Panc1 (cell line): ENCODE results near the gene TMEM117. TPM values are rescaled to one million over a fixed set of nuclear protein-coding genes. Genes with fewer than 3 reads are reported as not detected.

Experiments used
- ATAC-seq: fragments of 200-7000 bp; cut with Tn5 transposase; 2 replicates; pipeline ENCODE4 v1.9.1; 2020; ENCODE audit warnings: mild to moderate bottlenecking, moderate library complexity
- BruUV-seq: library from RNA; stranded (reverse); fragments of 400-500 nt; replicated peaks from 2 replicates; lab custom pipeline; 2021; lab: Mats Ljungman, UMichigan
- CTCF ChIA-PET: fragments of 300-600 bp; sonication (Branson Sonifier 250); formaldehyde crosslinking; loops from one replicate; lab custom pipeline; 2022; ENCODE audit warnings: antibody characterized with exemption; lab: Charles Lee
- POLR2A ChIA-PET: fragments of 300-600 bp; sonication (Branson Sonifier 250); formaldehyde crosslinking; loops from one replicate; lab custom pipeline; 2022; ENCODE audit warnings: antibody characterized with exemption; lab: Charles Lee
- DNase-seq: peaks from one replicate; pipeline ENCODE4 v3.0.0-alpha.2; 2010; ENCODE audit warnings: low read depth, low spot score
- H3K27ac ChIP-seq: 2 replicates; pipeline ENCODE4 v1.5.1; 2011; ENCODE audit warnings: mild to moderate bottlenecking, low read length, inconsistent platforms
- H3K27me3 ChIP-seq: fragments of 200-500 bp; sonication (Bioruptor generic); 2 replicates; pipeline ENCODE4 v1.6.0; 2014; ENCODE audit warnings: low read length, inconsistent platforms; ENCODE audit not compliant: control insufficient read depth, insufficient read depth
- H3K36me3 ChIP-seq: fragments of 200-500 bp; sonication (Bioruptor generic); 2 replicates; pipeline ENCODE4 v1.5.1; 2014; ENCODE audit warnings: inconsistent platforms, mild to moderate bottlenecking, low read length, moderate library complexity; ENCODE audit not compliant: control insufficient read depth, insufficient read depth
- H3K4me1 ChIP-seq: 2 replicates; pipeline ENCODE4 v1.5.1; 2011; ENCODE audit warnings: inconsistent platforms, mild to moderate bottlenecking, low read length, moderate library complexity; ENCODE audit not compliant: control insufficient read depth, insufficient read depth
- H3K4me3 ChIP-seq, 2 experiments: 2 replicates each; pipeline ENCODE4 v1.5.1; 2011 to 2012; ENCODE audit warnings: low read depth in 2 of 2, low read length in 2 of 2, mild to moderate bottlenecking in 2 of 2, inconsistent platforms in 1 of 2, moderate library complexity in 1 of 2
- H3K9me3 ChIP-seq: fragments of 200-500 bp; sonication (Bioruptor generic); 2 replicates; pipeline ENCODE4 v1.5.1; 2014; ENCODE audit warnings: low read depth, mild to moderate bottlenecking, inconsistent platforms, low read length, moderate library complexity; ENCODE audit not compliant: control insufficient read depth, insufficient read depth
- CTCF ChIP-seq: fragments of 450-650 bp; IDR thresholded peaks from 2 replicates; pipeline ENCODE4 v1.5.1; 2017; ENCODE audit warnings: mild to moderate bottlenecking
- POLR2AphosphoS5 ChIP-seq: IDR thresholded peaks from 2 replicates; pipeline ENCODE4 v1.6.1; 2012; ENCODE audit warnings: mild to moderate bottlenecking, low read depth, low read length, moderate library complexity
- REST ChIP-seq, 2 experiments: IDR thresholded peaks; 2 replicates each; pipeline ENCODE4 v1.6.1; 2011 to 2012; ENCODE audit warnings: low read depth in 2 of 2, control low read depth in 1 of 2, low read length in 1 of 2, mild to moderate bottlenecking in 1 of 2, moderate library complexity in 1 of 2; ENCODE audit not compliant: insufficient read depth in 1 of 2
- SIN3A ChIP-seq: IDR thresholded peaks from 2 replicates; pipeline ENCODE4 v1.6.1; 2012; ENCODE audit warnings: low read depth, mild to moderate bottlenecking, low read length, moderate library complexity, borderline replicate concordance; ENCODE audit not compliant: insufficient read depth
- TCF7L2 ChIP-seq: IDR thresholded peaks from 2 replicates; pipeline ENCODE4 v1.6.1; 2011; ENCODE audit warnings: mild to moderate bottlenecking, low read depth, low read length, inconsistent platforms
- in situ Hi-C: cut with HindIII; loops from 2 replicates; pipeline ENCODE4 v1.10.0; 2016; ENCODE audit warnings: low sequenced_read_pairs, low pct_unique_long_range_greater_than_20kb
- intact Hi-C: fragments of 100-400 bp; cut with micrococcal nuclease; formaldehyde crosslinking; loops from one replicate; pipeline ENCODE4 v1.10.0; 2022; ENCODE audit not compliant: unreplicated experiment
- total RNA-seq: library from RNA; stranded (reverse); gene quantifications from one replicate; pipeline ENCODE4 v1.2.1, GENCODE V29; 2021; ENCODE audit not compliant: unreplicated experiment

The TMEM117 gene
- total RNA-seq, 1 experiment from 2014 or later, result 5.5 TPM

GRCh38 chr12:44428825-44429224 lies 592.9 kb downstream of the TMEM117 start:
- ATAC-seq (no peak), DNase-seq (no peak)
- CTCF ChIA-PET, result no interaction called here
- intact Hi-C loops (no loop called here), in situ Hi-C loops (no loop called here)
- TF ChIP-seq POLR2AphosphoS5, result no peak
- TF ChIP-seq TCF7L2, result no peak
- no peak for TF ChIP-seq REST (IDR thresholded peaks at IDR 0.05; ENCODE audit: insufficient read depth in 1 of 2, low read depth in 2 of 2, low read length in 1 of 2)
- no peak for TF ChIP-seq SIN3A
- POLR2A ChIA-PET, result no interaction called here
- Histone ChIP-seq H3K9me3 (no peaks in the 10 kb centered on the region), H3K36me3 (no peaks in the 10 kb centered on the region), H3K4me1 (no peaks in the 10 kb centered on the region), H3K4me3 (no peak overlapping the region), H3K27ac (no peak overlapping the region), H3K27me3 (no peaks in the 10 kb centered on the region)
- no TSS peak for BruUV-seq

- DNase-seq, result no peak
- Histone ChIP-seq H3K4me1 (no peaks in the 10 kb centered on the region), H3K27ac (no peak overlapping the region), H3K4me3 (no peak overlapping the region), H3K9me3 (no peaks in the 10 kb centered on the region), H3K27me3 (no peaks in the 10 kb centered on the region), H3K36me3 (no peaks in the 10 kb centered on the region)
- ChIA-PET CTCF (no interaction called here), POLR2A (no interaction called here)
- no TSS peak for BruUV-seq
- TF ChIP-seq CTCF (no peak), POLR2AphosphoS5 (no peak), TCF7L2 (no peak), REST (IDR thresholded peaks at IDR 0.05; ENCODE audit: insufficient read depth in 1 of 2, low read depth in 2 of 2, low read length in 1 of 2) (no peak), SIN3A (no peak)
- ATAC-seq, result no peak
- intact Hi-C loops, result no loop called here
- in situ Hi-C loops, result no loop called here
These were observed 595.9 kb downstream of the TMEM117 start for GRCh38 chr12:44431647-44432343.
